K562 (cell line): Measurements from ENCODE around the gene GANAB. TPM values are rescaled to one million over a fixed set of nuclear protein-coding genes. Genes with fewer than 3 reads are reported as not detected.

ENCODE experiments used
- E2F1 ChIP-seq: sonication (generic); formaldehyde crosslinking; IDR thresholded peaks from 2 replicates; pipeline ENCODE4 v1.8.1; 2023; ENCODE audit warnings: mild to moderate bottlenecking, missing genetic modification reagents, moderate library complexity
- HLTF ChIP-seq: fragments of 450-650 bp; IDR thresholded peaks from 2 replicates; pipeline ENCODE4 v1.6.1; 2016
- HNRNPH1 ChIP-seq: fragments of 200-400 bp; formaldehyde crosslinking; optimal IDR thresholded peaks from 2 replicates; pipeline ENCODE3; 2017; ENCODE audit warnings: low read depth, mild to moderate bottlenecking, low read length, moderate library complexity
- KDM1A ChIP-seq, 2 experiments: fragments of 450-650 bp; IDR thresholded peaks; 2 replicates each; pipeline ENCODE4 v1.6.1; 2016; ENCODE audit warnings: mild to moderate bottlenecking in 2 of 2
- MAZ ChIP-seq, 2 experiments: fragments of 450-650 bp in 1 of 2; sonication (generic) in 1 of 2; formaldehyde crosslinking; IDR thresholded peaks in 1 of 2; conservative IDR thresholded peaks in 1 of 2; 2 replicates each; pipeline versions ENCODE4 v1.4.0 to v1.5.0; 2020; ENCODE audit warnings: mild to moderate bottlenecking in 1 of 2, missing genetic modification reagents in 1 of 2
- NFE2 ChIP-seq: IDR thresholded peaks from 2 replicates; pipeline ENCODE4 v1.6.1; 2014; ENCODE audit warnings: antibody characterized with exemption, low read depth
- PBX2 ChIP-seq, 2 experiments: IDR thresholded peaks in 1 of 2; conservative IDR thresholded peaks in 1 of 2; 2 replicates each; pipeline ENCODE4 v1.6.1; 2016; ENCODE audit warnings: low read depth in 2 of 2, mild to moderate bottlenecking in 1 of 2, missing compliant biosample characterization in 1 of 2, missing genetic modification characterization in 1 of 2, moderate library complexity in 1 of 2
- RFX1 ChIP-seq: fragments of 450-650 bp; IDR thresholded peaks from 2 replicates; pipeline ENCODE4 v1.6.1; 2016; ENCODE audit warnings: mild to moderate bottlenecking, moderate library complexity
- SRF ChIP-seq, 2 experiments: fragments of 250-450, 450-650 bp in 1 of 2; sonication (Bioruptor Pico) in 1 of 2; sonication (generic) in 1 of 2; formaldehyde crosslinking; IDR thresholded peaks; 2 replicates each; pipeline versions ENCODE4 v1.5.0 to v1.5.1; 2020 to 2022; ENCODE audit warnings: mild to moderate bottlenecking in 1 of 2, missing genetic modification reagents in 1 of 2
- THAP7 ChIP-seq: fragments of 250-450 bp; sonication (Bioruptor Pico); IDR thresholded peaks from 2 replicates; pipeline ENCODE4 v1.5.0; 2021
- XRCC4 ChIP-seq: IDR thresholded peaks from one replicate; pipeline ENCODE4 v1.6.1; 2011; ENCODE audit not compliant: insufficient read depth, insufficient read length; ENCODE audit errors: extremely low read depth
- ZBED1 ChIP-seq: IDR thresholded peaks from 2 replicates; pipeline ENCODE4 v1.6.1; 2014
- ZC3H11A ChIP-seq: IDR thresholded peaks from 2 replicates; pipeline ENCODE4 v1.6.1; 2012; ENCODE audit warnings: low read depth, low read length, improper control_type of control experiment
- ZKSCAN3 ChIP-seq: fragments of 250-450 bp; sonication (Bioruptor Pico); IDR thresholded peaks from 2 replicates; pipeline ENCODE4 v1.4.0; 2020
- ZNF449 ChIP-seq: fragments of 250-450 bp; sonication (Bioruptor Pico); IDR thresholded peaks from 2 replicates; pipeline ENCODE4 v1.8.0; 2022; ENCODE audit warnings: moderate library complexity, mild to moderate bottlenecking, inconsistent platforms
- polyA plus RNA-seq, 8 experiments: library from polyadenylated mRNA; depleted of rRNA in 4 of 8; stranded (reverse) in 5 of 8; unstranded in 3 of 8; fragments of >200 nt; fragmentation: Nextera tagmentation in 2 of 8; fragmentation: Illumina TruSeq in 1 of 8; extraction: Ambion mirVana in 2 of 8; extraction: Trizol in 1 of 8; gene quantifications; 2 replicates each; pipeline versions ENCODE4 v1.2.1 to v1.2.3, GENCODE V29; 2011 to 2014; ENCODE audit warnings: inconsistent platforms in 1 of 8, missing spikeins in 1 of 8
- total RNA-seq, 7 experiments: library from RNA; depleted of rRNA in 6 of 7; stranded (reverse); fragments of >200 nt in 6 of 7; fragmentation: Illumina TruSeq in 2 of 7; extraction: Trizol in 2 of 7; gene quantifications; 2 replicates each; pipeline versions ENCODE4 v1.2.1 to v1.2.3, GENCODE V29; 2011 to 2021; ENCODE audit warnings: low replicate concordance in 1 of 7
- TF ChIP-seq, protein P1 (sequence below), 2 experiments: fragments of 450-650 bp; conservative IDR thresholded peaks; 2 replicates each; pipeline ENCODE4 v1.6.1; 2017; ENCODE audit warnings: mild to moderate bottlenecking in 2 of 2, moderate library complexity in 2 of 2

GANAB gene
- total and polyA plus RNA-seq, 9 of the 15 experiments (the other 6 are each of a cell fraction or from before 2014, with no cell fraction given): 6.5 to 284 (median 161) TPM

DNA sequence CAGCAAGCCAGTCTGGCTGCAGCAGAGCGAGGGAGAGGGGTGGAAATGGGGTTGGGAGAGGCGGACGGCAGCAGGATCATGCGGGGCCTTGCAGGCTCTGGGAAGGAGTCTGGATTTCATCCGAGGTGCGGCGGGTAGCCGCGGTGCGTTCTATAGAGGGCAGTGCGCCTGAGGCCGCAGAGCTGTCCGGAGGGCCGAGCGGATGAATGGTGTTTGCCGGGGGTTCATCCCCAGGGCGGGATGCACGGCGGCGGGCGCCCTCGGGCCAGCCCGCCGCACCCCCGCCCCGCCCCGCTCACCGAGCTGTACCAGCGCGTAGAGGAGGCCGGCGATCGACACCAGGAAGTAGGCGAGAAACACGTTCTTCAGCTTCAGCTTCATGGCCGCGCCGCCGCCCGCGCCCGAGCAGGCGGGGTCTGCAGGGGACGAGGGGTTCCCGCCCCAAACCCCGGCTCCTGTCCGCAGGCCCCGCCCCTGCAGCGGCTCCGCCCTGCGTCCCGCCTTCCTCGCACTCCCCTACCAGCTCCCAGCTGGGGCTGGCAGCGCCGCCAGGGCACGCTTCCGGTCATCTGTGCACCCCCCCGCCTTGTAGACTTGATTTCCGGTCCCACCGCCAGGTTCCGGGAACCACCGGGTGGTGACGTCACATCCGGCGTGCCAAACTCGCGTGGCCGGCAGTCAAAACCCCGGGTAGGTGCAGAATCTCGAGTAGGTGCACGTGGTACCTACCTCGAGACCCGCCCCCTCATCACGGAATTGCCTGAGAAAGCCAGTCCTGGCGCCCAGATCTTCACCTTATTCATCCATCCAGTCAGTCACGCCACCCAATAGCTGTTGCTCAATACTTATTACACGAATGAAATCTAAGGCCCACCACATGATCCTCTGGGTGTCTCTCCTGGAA lies 24.6 kb downstream of the GANAB start, which contains the start of gene B3GAT3 (continued):
- TF ChIP-seq ZNF449 (CRISPR knock-in tag) (no peak), THAP7 (CRISPR knock-in tag) (no peak), ZBED1 (no peak), MAZ (CRISPR knock-in tag; conservative IDR thresholded peaks at IDR 0.05 in 1 of 2, IDR thresholded peaks at IDR 0.05 in 1 of 2) (peak; percentile 84 to 88), SRF (CRISPR knock-in tag; IDR thresholded peaks at IDR 0.05) (peak in 1 of 2 experiments; percentile 45; a peak in 2 of 4 replicates), KDM1A (IDR thresholded peaks at IDR 0.05) (no peak), HLTF (no peak), RFX1 (no peak), HNRNPH1 (no peak), ZC3H11A (no peak), NFE2 (no peak), ZKSCAN3 (no peak), XRCC4 (no peak), E2F1 (CRISPR knock-in tag) (peak; percentile 88), PBX2 (CRISPR knock-in tag; IDR thresholded peaks at IDR 0.05; ENCODE audit: low read depth) (no peak), PBX2 (tag; conservative IDR thresholded peaks at IDR 0.05; ENCODE audit: low read depth) (no peak)
- TF ChIP-seq, protein P1, sequence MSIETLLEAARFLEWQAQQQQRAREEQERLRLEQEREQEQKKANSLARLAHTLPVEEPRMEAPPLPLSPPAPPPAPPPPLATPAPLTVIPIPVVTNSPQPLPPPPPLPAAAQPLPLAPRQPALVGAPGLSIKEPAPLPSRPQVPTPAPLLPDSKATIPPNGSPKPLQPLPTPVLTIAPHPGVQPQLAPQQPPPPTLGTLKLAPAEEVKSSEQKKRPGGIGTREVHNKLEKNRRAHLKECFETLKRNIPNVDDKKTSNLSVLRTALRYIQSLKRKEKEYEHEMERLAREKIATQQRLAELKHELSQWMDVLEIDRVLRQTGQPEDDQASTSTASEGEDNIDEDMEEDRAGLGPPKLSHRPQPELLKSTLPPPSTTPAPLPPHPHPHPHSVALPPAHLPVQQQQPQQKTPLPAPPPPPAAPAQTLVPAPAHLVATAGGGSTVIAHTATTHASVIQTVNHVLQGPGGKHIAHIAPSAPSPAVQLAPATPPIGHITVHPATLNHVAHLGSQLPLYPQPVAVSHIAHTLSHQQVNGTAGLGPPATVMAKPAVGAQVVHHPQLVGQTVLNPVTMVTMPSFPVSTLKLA (conservative IDR thresholded peaks at IDR 0.05): peak; percentile 99 to 100
